Measurements from ENCODE around the gene ASPDH.

The ASPDH gene

DNA sequence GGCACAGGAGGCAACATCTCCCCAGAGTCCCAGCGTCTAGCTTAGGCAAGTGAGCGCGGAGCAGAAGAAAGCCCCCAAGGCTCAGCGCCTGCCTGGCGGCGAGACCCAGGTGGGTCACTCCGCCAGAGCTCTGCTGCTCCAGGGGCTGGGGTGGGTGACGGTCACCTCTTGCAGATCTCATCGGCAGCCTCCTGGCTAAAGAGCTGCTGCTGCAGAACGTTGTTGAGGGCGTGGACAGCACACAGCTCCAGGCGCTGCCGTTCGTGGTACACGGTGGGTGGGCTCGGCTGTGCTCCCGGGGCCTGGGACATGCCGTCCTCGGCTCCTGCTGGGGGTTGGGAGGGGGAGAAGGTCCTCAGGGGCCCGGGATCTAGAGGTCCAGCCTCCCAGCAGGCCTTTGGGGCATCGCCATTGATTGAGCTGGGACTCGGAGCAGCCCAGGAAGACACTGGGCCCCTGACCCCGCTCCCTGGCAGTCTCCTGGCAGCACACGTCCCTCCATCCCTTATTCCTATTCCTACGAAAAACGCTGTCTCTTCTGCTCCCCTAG is 3.5 kb downstream of the ASPDH start:
- DNase-seq (ENCODE audit: low spot score), result no peak
- Histone ChIP-seq H3K27ac (peak overlapping the region in 1 of 2 donors; percentile 85), H3K4me3 (peak overlapping the region; percentile 89)
- TF ChIP-seq, protein P1, sequence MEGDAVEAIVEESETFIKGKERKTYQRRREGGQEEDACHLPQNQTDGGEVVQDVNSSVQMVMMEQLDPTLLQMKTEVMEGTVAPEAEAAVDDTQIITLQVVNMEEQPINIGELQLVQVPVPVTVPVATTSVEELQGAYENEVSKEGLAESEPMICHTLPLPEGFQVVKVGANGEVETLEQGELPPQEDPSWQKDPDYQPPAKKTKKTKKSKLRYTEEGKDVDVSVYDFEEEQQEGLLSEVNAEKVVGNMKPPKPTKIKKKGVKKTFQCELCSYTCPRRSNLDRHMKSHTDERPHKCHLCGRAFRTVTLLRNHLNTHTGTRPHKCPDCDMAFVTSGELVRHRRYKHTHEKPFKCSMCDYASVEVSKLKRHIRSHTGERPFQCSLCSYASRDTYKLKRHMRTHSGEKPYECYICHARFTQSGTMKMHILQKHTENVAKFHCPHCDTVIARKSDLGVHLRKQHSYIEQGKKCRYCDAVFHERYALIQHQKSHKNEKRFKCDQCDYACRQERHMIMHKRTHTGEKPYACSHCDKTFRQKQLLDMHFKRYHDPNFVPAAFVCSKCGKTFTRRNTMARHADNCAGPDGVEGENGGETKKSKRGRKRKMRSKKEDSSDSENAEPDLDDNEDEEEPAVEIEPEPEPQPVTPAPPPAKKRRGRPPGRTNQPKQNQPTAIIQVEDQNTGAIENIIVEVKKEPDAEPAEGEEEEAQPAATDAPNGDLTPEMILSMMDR (IDR thresholded peaks at IDR 0.05), result no peak

DNA sequence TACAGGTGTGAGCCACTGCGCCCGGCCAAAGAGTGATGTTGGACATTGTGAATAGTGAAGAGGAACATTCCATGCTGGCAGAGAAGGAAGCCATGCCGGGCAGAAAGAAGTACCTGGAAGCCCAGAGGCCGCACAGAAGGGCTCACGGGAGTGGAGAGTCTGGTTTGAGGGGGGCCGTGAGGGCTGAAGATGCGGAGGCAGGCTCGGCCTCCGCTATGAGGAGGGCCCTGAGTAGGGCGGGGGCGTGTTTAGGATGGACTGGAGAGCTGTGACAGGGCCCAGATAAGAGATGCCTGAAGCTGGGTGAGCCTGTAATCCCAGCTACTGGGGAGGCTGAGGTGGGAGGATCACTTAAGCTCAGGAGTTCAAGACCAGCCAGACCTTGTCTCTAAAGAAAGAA is 4.3 kb downstream of the ASPDH start:
- DNase-seq (ENCODE audit: low spot score), result no peak
- TF ChIP-seq, protein P1 (IDR thresholded peaks at IDR 0.05), result no peak
- H3K4me3 ChIP-seq, result no peak overlapping the region
- no peak overlapping the region for H3K27ac ChIP-seq

DNA sequence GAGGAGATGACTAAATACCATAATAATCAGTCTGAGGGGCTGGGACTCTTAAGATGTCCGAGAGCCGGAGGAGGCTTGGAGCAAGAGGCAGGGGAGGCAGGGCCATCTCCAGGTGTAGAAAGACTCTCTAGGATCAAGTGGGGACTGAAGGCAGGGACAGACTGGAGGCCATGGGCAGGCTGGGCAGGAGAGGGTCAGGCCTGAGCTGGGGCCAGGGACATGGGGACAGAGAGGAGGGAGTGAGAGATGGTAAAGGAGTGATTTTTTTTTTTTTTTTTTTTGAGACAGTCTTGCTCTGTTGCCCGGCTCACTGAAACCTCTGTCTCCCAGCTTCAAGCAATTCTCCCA is 4.9 kb downstream of the ASPDH start:
- no peak overlapping the region for H3K4me3 ChIP-seq
- TF ChIP-seq, protein P1 (IDR thresholded peaks at IDR 0.05), result no peak
- H3K27ac ChIP-seq, result no peak overlapping the region
- no peak for DNase-seq (ENCODE audit: low spot score)

DNA sequence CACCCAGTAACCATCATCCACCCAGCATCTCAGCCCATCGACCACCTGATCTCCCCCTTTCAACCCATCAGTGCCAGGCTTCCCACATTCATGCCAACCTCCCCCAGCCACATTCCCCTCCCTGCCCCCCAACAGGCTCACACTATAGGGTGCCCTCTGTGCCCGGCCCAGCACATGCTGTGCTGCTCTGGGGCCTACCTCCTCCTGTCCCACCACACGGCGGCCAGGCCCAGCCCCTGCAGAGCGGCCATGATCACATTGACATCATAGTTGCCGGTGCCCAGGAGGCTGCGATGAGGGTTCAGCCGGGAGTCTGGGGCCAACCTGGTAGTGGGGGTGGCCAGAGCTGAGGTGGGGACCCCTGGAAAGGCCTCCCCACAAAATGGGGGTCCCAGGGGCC is 6.3 kb downstream of the ASPDH start:
- no peak for DNase-seq (ENCODE audit: low spot score)
- Histone ChIP-seq H3K4me3 (no peak overlapping the region), H3K27ac (no peak overlapping the region)
- TF ChIP-seq, protein P1 (IDR thresholded peaks at IDR 0.05), result no peak

DNA sequence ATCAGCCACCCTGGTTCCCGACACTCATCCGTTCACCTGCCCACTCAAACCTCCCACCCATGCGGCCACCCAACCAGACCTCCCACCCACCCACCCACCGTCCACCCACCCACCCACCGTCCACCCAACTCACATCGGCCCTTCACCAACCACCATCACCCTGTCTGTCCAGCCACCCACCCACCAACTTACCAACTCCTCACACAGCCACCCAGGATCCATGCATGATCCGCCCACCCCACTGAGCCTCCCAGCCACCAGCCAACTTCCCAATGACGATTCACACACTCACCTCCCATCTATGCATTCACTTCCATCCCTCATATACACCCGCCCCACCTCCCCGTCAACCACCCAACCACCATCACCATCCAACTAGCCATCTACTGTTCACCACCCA is 7.0 kb downstream of the ASPDH start:
- no peak overlapping the region for H3K27ac ChIP-seq
- TF ChIP-seq, protein P1 (IDR thresholded peaks at IDR 0.05), result no peak
- DNase-seq (ENCODE audit: low spot score), result no peak
- H3K4me3 ChIP-seq, result no peak overlapping the region

DNA sequence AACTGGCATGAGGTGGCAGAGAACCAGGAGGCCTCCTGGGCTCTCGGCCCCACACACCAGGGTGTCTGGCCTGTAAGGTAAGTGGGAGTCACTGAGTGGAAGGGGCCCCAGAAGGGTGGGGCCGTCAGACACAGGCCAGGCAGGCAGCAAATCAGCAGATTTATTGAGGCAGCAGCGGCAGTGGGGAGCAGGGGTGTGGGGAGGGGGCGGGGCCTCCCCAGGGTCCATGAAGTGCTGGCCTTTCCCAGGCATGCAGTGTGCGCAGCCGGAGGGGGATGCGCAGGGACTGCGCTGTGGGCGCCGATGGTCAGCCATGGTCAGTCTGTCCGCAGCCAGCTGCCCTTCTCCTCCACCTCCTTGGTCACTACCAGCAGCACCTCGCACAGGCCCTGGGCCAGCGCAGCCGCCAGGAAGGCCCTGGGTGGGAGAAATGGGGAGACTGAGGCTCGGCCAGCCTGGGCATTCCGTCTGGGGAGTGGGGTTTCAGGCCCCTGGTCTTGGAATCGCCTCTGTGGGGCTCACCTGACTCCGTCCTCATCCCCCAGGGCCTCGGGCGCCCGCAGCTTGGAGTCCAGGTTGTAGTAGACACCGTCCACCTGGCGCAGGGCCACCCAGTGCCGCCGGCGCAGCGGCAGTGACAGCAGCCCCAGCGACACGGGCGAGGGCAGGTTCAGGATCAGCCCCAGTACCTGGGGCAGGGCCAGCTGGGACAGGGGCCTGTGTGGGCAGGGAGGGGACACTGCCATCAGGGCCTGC is 7.7 kb downstream of the ASPDH start:
- Histone ChIP-seq H3K27ac (no peak overlapping the region), H3K4me3 (no peak overlapping the region)
- TF ChIP-seq, protein P1 (IDR thresholded peaks at IDR 0.05), result no peak
- no peak for DNase-seq (ENCODE audit: low spot score)
